Stimulated activated CD8-positive, alpha-beta memory T cell treated with anti-CD3 and anti-CD28 coated beads, Interleukin-4, amount 100 ng/mL, for 1 hour (primary cell): ENCODE results near the gene PPP2R5C.

Experiments
- DNase-seq, 2 donors: peaks; one replicate each; pipeline ENCODE4 v3.0.0-alpha.2; 2020; ENCODE audit warnings: low read depth in 2 of 2, low spot score in 1 of 2

Gene PPP2R5C

GRCh38 chr14:101909371-101910096, 148.0 kb downstream of the PPP2R5C start:
- DNase-seq = no peak

GRCh38 chr14:101912841-101913240, 151.3 kb downstream of the PPP2R5C start:
- no peak for DNase-seq

- DNase-seq = no peak
These were observed 152.6 kb downstream of the PPP2R5C start for GRCh38 chr14:101914083-101914482.

GRCh38 chr14:101915871-101916815, 154.6 kb downstream of the PPP2R5C start:
- no peak for DNase-seq

DNA sequence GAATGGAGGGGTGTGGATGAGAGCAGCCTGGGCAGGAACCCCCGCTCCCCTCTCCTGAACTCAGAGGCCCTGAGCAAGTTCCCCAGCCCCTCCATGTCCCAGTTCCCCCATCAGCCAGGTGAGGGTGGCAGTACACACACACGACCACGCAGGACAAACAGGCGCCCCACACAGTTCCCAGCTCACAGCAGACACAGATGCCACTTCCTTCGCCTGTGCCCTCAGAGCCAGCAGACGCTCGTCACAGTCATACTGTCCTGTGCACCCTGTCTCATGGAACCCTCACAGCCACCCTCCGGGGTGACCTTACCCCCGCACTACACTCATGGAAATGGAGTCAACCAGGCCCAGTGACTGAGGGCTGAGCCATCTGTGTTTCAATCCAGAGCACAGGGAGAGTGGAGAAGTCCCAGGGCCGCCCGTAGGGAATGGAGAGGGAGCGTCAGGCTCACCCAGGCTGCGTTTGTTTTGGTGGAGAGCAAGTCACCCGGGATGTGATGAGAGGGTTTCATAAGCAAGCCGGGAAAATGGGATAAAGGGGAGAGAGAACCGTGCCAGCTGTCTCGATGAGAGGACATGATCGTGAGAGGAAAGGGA, 155.4 kb downstream of the PPP2R5C start:
- no peak for DNase-seq

- DNase-seq = no peak
These were observed 156.0 kb downstream of the PPP2R5C start for GRCh38 chr14:101917413-101918017.

- no peak for DNase-seq
These were observed 156.8 kb downstream of the PPP2R5C start for GRCh38 chr14:101918065-101918989.

- DNase-seq = no peak
These were observed 158.8 kb downstream of the PPP2R5C start for GRCh38 chr14:101920271-101920670.

GRCh38 chr14:101922866-101923265, 161.4 kb downstream of the PPP2R5C start:
- DNase-seq = no peak

DNA sequence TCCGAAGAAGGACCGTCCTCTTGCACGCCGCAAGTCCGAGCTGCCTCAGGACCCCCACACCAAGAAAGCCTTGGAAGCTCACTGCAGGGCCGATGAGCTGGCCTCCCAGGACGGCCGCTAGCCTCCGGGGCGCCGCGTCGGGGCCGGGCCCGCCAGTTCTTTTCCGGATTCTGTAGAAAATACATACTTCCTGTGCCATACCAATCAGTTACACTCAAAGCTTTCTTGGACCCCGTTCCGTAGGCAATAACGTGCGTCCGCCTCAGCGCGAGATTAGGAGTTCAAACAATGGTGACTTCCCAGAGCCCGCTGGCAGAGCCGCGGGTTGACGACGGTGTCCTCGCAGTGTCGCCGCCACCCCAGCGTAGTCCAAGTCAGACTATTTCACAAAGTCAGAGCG, 163.6 kb downstream of the PPP2R5C start:
- DNase-seq = no peak

GRCh38 chr14:101926085-101926484, 164.6 kb downstream of the PPP2R5C start:
- DNase-seq = no peak

DNA sequence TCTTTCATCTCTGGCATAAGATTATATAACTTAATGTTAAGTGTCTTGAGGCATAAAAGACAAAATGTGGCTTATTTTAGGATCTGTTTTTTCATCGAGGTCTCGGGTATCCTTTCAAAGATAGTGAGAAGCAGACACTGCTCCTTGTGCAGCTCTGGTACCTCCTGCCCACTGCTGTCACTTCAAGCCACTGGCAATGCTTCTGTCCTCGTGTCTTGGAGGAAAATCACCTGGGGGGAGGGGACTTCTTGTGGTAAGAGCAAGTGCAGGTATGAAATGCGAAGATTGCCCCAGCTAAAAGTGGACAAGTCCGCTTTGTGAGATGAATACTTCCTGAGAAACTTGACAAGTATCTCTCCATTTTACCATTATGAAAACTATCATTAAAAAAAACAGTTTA, 165.1 kb downstream of the PPP2R5C start:
- DNase-seq = no peak

DNA sequence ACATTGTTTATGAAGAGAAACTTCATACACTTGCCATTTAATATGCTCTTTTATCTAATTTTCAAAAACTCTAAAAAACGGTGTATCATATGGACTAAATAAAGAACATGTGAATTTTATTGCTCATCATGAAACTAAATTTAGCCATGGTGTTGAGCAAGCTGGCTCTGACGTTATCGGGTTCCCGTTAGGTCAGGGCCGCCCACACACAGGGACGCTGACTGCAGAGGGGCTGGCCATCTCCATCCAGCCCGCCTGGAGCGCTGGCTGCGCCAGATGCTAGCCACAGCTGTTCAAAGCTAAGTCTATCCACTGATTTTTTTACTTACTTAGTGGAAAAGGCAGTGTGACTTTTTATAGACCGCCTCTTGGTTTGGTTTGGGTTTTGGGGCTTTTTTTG, 166.3 kb downstream of the PPP2R5C start:
- DNase-seq = no peak

DNA sequence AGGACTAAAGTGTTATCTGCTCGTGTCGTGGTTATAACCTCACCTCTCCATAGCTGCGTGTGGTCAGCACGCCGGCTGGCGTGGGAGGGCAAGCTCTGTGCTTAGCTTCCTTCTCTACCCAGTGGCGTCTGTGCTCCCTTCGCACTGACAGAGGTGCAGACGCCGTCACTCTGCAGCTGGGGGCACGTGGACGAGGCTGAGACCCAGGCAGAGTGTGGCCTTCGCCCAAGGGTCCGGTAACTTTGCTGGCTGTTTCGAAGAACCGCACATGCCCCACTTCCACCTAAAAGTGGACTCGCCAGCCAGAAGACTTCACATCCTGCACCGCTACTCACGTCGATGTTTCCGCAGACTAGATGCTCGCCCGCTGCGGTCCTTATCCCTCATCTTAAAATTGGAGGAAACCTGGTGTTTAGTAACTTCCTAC, 166.9 kb downstream of the PPP2R5C start:
- DNase-seq = no peak

- no peak for DNase-seq
These were observed 167.6 kb downstream of the PPP2R5C start for GRCh38 chr14:101929096-101929495.

DNA sequence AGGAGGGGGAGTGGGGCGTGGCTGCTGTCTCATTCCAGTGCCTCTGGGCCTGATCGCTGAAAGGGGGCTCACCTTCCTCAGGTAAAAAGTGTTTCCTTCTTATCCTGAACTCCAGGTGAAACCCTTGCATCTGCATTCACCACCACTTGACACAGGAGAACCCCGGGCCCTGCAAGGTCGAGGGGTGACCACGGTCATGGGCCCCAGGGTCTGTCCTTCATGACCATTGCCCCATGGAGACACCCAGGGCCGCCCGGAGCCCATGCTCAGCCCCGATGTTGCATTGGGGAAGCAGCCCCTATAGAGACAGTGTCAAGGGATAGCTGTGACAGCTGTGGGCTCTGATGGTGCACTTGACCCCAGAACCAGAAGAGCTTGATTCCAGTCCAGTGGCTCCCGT, 168.4 kb downstream of the PPP2R5C start:
- DNase-seq = no peak

GRCh38 chr14:101932673-101933072, 171.2 kb downstream of the PPP2R5C start:
- no peak for DNase-seq

DNA sequence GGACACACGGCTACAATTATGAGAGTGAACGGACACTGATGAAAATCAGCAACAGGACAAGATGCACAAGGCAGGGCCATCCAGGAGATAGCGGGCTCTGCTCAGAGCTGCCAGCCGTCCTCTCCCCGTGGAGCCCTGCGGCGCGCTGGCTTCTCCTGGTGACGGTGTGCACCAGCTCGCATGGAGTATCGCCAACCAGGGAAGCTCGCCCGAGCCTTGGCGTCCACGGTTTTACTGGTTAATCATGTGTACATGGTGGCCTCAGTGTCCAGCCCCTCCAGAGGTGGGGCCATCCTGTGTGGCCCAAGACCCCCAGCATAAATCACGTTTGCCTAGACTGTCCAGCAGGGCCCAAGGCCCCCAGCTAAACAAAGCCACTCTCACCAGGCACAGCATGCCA, 171.7 kb downstream of the PPP2R5C start:
- DNase-seq = no peak

DNA sequence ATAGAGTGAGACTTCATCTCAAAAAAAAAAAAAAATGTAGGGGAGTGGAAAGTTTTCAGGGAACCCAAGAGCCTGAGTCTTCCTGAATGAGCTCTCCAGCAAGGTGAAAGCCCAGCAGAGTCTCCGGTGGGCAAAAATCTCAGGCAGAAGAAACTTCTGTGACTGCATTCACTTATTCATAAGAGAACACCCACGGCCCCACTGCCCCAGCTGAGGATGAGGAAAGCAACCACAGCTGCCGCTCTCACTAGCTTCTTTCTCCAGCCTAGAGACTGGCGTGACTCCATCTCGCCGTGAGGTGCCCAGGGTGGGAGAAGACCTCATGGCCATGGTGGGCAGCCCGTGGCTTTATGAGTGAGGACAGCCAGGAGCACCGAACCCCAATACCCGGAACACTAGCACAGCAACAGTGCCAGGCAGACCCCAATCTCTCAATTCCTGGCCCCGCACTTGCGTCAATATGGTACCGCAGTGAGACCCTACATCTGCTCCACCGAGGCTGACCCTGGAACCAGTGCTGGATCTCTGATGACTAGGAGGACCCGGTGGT, 173.2 kb downstream of the PPP2R5C start:
- no peak for DNase-seq
